ENCODE measurements around the gene ARHGEF12. TPM values are rescaled to one million over a fixed set of nuclear protein-coding genes. Genes with fewer than 3 reads are reported as not detected.

The ARHGEF12 gene
- polyA plus RNA-seq, 4 donors: 15.1 to 56.5 (median 22.2) TPM

GRCh38 chr11:120529911-120530310 is 193.7 kb downstream of the ARHGEF12 start:
- Histone ChIP-seq H3K36me3 (ENCODE audit: control insufficient read depth in 3 of 3, insufficient read depth in 2 of 3, low read depth in 1 of 3, low read length in 3 of 3) (no peaks in the 10 kb centered on the region), H3K4me1 (ENCODE audit: control insufficient read depth in 3 of 3, insufficient read depth in 2 of 3, low read depth in 1 of 3, low read length in 2 of 3) (peaks cover 0 to 52% (median 0%) of the 10 kb centered on the region in 3 donors), H3K27ac (ENCODE audit: low read depth in 1 of 3, low read length in 2 of 3) (no peak overlapping the region), H3K27me3 (ENCODE audit: control insufficient read depth in 3 of 3, insufficient read depth in 3 of 3, low read length in 3 of 3) (peaks cover 0 to 22% (median 2%) of the 10 kb centered on the region in 3 donors), H3K9me3 (ENCODE audit: control insufficient read depth in 2 of 2, insufficient read depth in 1 of 2, low read depth in 1 of 2, low read length in 1 of 2) (no peaks in the 10 kb centered on the region), H3K4me3 (ENCODE audit: low read depth in 1 of 3, low read length in 3 of 3) (no peak overlapping the region)
- WGBS, 3 donors: 55 to 73% (median 63%) methylated on average over 6 of the region's 6 CpGs
- FAIRE-seq (no peak), DNase-seq (peak in 1 of 2 donors; percentile 47)

- FAIRE-seq (no peak), DNase-seq (peak; percentile 19 to 65)
- Histone ChIP-seq H3K4me3 (ENCODE audit: low read depth in 1 of 3, low read length in 3 of 3) (no peak overlapping the region), H3K36me3 (ENCODE audit: control insufficient read depth in 3 of 3, insufficient read depth in 2 of 3, low read depth in 1 of 3, low read length in 3 of 3) (no peaks in the 10 kb centered on the region), H3K27ac (ENCODE audit: low read depth in 1 of 3, low read length in 2 of 3) (no peak overlapping the region), H3K4me1 (ENCODE audit: control insufficient read depth in 3 of 3, insufficient read depth in 2 of 3, low read depth in 1 of 3, low read length in 2 of 3) (peaks cover 0 to 33% (median 0%) of the 10 kb centered on the region in 3 donors), H3K9me3 (ENCODE audit: control insufficient read depth in 2 of 2, insufficient read depth in 1 of 2, low read depth in 1 of 2, low read length in 1 of 2) (no peaks in the 10 kb centered on the region), H3K27me3 (ENCODE audit: control insufficient read depth in 3 of 3, insufficient read depth in 3 of 3, low read length in 3 of 3) (peaks cover 0 to 20% (median 0%) of the 10 kb centered on the region in 3 donors)
- WGBS, 3 donors: 20 to 52% (median 29%) methylated on average over 16 of the region's 16 CpGs
These were observed 196.0 kb downstream of the ARHGEF12 start for GRCh38 chr11:120532082-120532831.

- DNase-seq (peak in 1 of 2 donors; percentile 42), FAIRE-seq (no peak)
- WGBS, 3 donors: 52 to 61% (median 61%) methylated on average over 5 of the region's 5 CpGs
- peaks cover 0 to 14% (median 0%) of the 10 kb centered on the region in 3 donors for H3K27me3 ChIP-seq (ENCODE audit: control insufficient read depth in 3 of 3, insufficient read depth in 3 of 3, low read length in 3 of 3)
- H3K4me1 ChIP-seq (ENCODE audit: control insufficient read depth in 3 of 3, insufficient read depth in 2 of 3, low read depth in 1 of 3, low read length in 2 of 3): peaks cover 0 to 32% (median 0%) of the 10 kb centered on the region in 3 donors
- no peaks in the 10 kb centered on the region for H3K9me3 ChIP-seq (ENCODE audit: control insufficient read depth in 2 of 2, insufficient read depth in 1 of 2, low read depth in 1 of 2, low read length in 1 of 2)
- no peak overlapping the region for H3K27ac ChIP-seq (ENCODE audit: low read depth in 1 of 3, low read length in 2 of 3)
- H3K36me3 ChIP-seq (ENCODE audit: control insufficient read depth in 3 of 3, insufficient read depth in 2 of 3, low read depth in 1 of 3, low read length in 3 of 3): no peaks in the 10 kb centered on the region
- no peak overlapping the region for H3K4me3 ChIP-seq (ENCODE audit: low read depth in 1 of 3, low read length in 3 of 3)
These were observed 196.6 kb downstream of the ARHGEF12 start for GRCh38 chr11:120532832-120533196.

- H3K27ac ChIP-seq (ENCODE audit: low read depth in 1 of 3, low read length in 2 of 3): no peak overlapping the region
- no peak overlapping the region for H3K4me3 ChIP-seq (ENCODE audit: low read depth in 1 of 3, low read length in 3 of 3)
- H3K9me3 ChIP-seq (ENCODE audit: control insufficient read depth in 2 of 2, insufficient read depth in 1 of 2, low read depth in 1 of 2, low read length in 1 of 2): no peaks in the 10 kb centered on the region
- FAIRE-seq (no peak), DNase-seq (no peak)
- peaks cover 0 to 35% (median 0%) of the 10 kb centered on the region in 3 donors for H3K4me1 ChIP-seq (ENCODE audit: control insufficient read depth in 3 of 3, insufficient read depth in 2 of 3, low read depth in 1 of 3, low read length in 2 of 3)
- H3K27me3 ChIP-seq (ENCODE audit: control insufficient read depth in 3 of 3, insufficient read depth in 3 of 3, low read length in 3 of 3): peaks cover 0 to 5% (median 0%) of the 10 kb centered on the region in 3 donors
- no peaks in the 10 kb centered on the region for H3K36me3 ChIP-seq (ENCODE audit: control insufficient read depth in 3 of 3, insufficient read depth in 2 of 3, low read depth in 1 of 3, low read length in 3 of 3)
- 83 to 90% (median 85%) methylated on average over 13 of the region's 13 CpGs for WGBS, 3 donors
These were observed 200.0 kb downstream of the ARHGEF12 start for GRCh38 chr11:120536091-120536796.

- no peak overlapping the region for H3K4me3 ChIP-seq (ENCODE audit: low read depth in 1 of 3, low read length in 3 of 3)
- FAIRE-seq: no peak
- 39 to 71% (median 52%) methylated on average over 11 of the region's 11 CpGs for WGBS, 3 donors
These were observed 200.6 kb downstream of the ARHGEF12 start for GRCh38 chr11:120536797-120537169.

GRCh38 chr11:120537996-120538395 is 201.8 kb downstream of the ARHGEF12 start:
- WGBS, 3 donors: 92 to 97% (median 93%) methylated on average over 12 of the region's 12 CpGs
- no peak overlapping the region for H3K4me3 ChIP-seq (ENCODE audit: low read depth in 1 of 3, low read length in 3 of 3)
- FAIRE-seq (no peak), DNase-seq (no peak)
- peaks cover 0 to 23% (median 0%) of the 10 kb centered on the region in 3 donors for H3K4me1 ChIP-seq (ENCODE audit: control insufficient read depth in 3 of 3, insufficient read depth in 2 of 3, low read depth in 1 of 3, low read length in 2 of 3)
- no peaks in the 10 kb centered on the region for H3K36me3 ChIP-seq (ENCODE audit: control insufficient read depth in 3 of 3, insufficient read depth in 2 of 3, low read depth in 1 of 3, low read length in 3 of 3)
- no peaks in the 10 kb centered on the region for H3K9me3 ChIP-seq (ENCODE audit: control insufficient read depth in 2 of 2, insufficient read depth in 1 of 2, low read depth in 1 of 2, low read length in 1 of 2)
- no peak overlapping the region for H3K27ac ChIP-seq (ENCODE audit: low read depth in 1 of 3, low read length in 2 of 3)
- peaks cover 0 to 5% (median 0%) of the 10 kb centered on the region in 3 donors for H3K27me3 ChIP-seq (ENCODE audit: control insufficient read depth in 3 of 3, insufficient read depth in 3 of 3, low read length in 3 of 3)

More at GRCh38 chr11:120536797-120537169, 200.6 kb downstream of the ARHGEF12 start:
- peak; percentile 52 to 54 for DNase-seq
- no peak overlapping the region for H3K27ac ChIP-seq (ENCODE audit: low read depth in 1 of 3, low read length in 2 of 3)
- peaks cover 0 to 5% (median 0%) of the 10 kb centered on the region in 3 donors for H3K27me3 ChIP-seq (ENCODE audit: control insufficient read depth in 3 of 3, insufficient read depth in 3 of 3, low read length in 3 of 3)
- no peaks in the 10 kb centered on the region for H3K36me3 ChIP-seq (ENCODE audit: control insufficient read depth in 3 of 3, insufficient read depth in 2 of 3, low read depth in 1 of 3, low read length in 3 of 3)
- no peaks in the 10 kb centered on the region for H3K9me3 ChIP-seq (ENCODE audit: control insufficient read depth in 2 of 2, insufficient read depth in 1 of 2, low read depth in 1 of 2, low read length in 1 of 2)
- peaks cover 0 to 34% (median 0%) of the 10 kb centered on the region in 3 donors for H3K4me1 ChIP-seq (ENCODE audit: control insufficient read depth in 3 of 3, insufficient read depth in 2 of 3, low read depth in 1 of 3, low read length in 2 of 3)

- Histone ChIP-seq H3K36me3 (ENCODE audit: control insufficient read depth in 3 of 3, insufficient read depth in 2 of 3, low read depth in 1 of 3, low read length in 3 of 3) (no peaks in the 10 kb centered on the region), H3K4me1 (ENCODE audit: control insufficient read depth in 3 of 3, insufficient read depth in 2 of 3, low read depth in 1 of 3, low read length in 2 of 3) (peaks cover 0 to 18% (median 0%) of the 10 kb centered on the region in 3 donors), H3K27me3 (ENCODE audit: control insufficient read depth in 3 of 3, insufficient read depth in 3 of 3, low read length in 3 of 3) (peaks cover 0 to 5% (median 0%) of the 10 kb centered on the region in 3 donors), H3K9me3 (ENCODE audit: control insufficient read depth in 2 of 2, insufficient read depth in 1 of 2, low read depth in 1 of 2, low read length in 1 of 2) (no peaks in the 10 kb centered on the region), H3K4me3 (ENCODE audit: low read depth in 1 of 3, low read length in 3 of 3) (no peak overlapping the region), H3K27ac (ENCODE audit: low read depth in 1 of 3, low read length in 2 of 3) (no peak overlapping the region)
- DNase-seq (no peak), FAIRE-seq (no peak)
- 83 to 93% (median 91%) methylated on average over 2 of the region's 2 CpGs for WGBS, 3 donors
These were observed 202.5 kb downstream of the ARHGEF12 start for GRCh38 chr11:120538707-120539106.

All from small intestine (tissue), 7 donors.